HepG2 (cell line): ENCODE measurements around the gene MXRA7.

ENCODE experiments used
- JUND ChIP-seq: sonication (generic); formaldehyde crosslinking; IDR thresholded peaks from 2 replicates; pipeline ENCODE4 v1.8.0; 2022; ENCODE audit warnings: mild to moderate bottlenecking, missing genetic modification reagents
- MEIS1 ChIP-seq: sonication (generic); formaldehyde crosslinking; IDR thresholded peaks from 2 replicates; pipeline ENCODE4 v1.9.0; 2021; ENCODE audit warnings: mild to moderate bottlenecking, missing genetic modification reagents, moderate library complexity, borderline replicate concordance
- RFX1 ChIP-seq: fragments of 450-650 bp; IDR thresholded peaks from 2 replicates; pipeline ENCODE4 v1.6.1; 2017
- ZBTB8A ChIP-seq: sonication (generic); formaldehyde crosslinking; IDR thresholded peaks from 2 replicates; pipeline ENCODE4 v1.4.0; 2020; ENCODE audit warnings: mild to moderate bottlenecking, low read depth, missing genetic modification reagents, borderline replicate concordance
- TF ChIP-seq, protein P1 (sequence below): sonication (generic); formaldehyde crosslinking; IDR thresholded peaks from 2 replicates; pipeline ENCODE4 v1.5.0; 2020; ENCODE audit warnings: mild to moderate bottlenecking, missing genetic modification reagents, moderate library complexity
- TF ChIP-seq, protein P2 (sequence below): sonication (generic); formaldehyde crosslinking; IDR thresholded peaks from 2 replicates; pipeline ENCODE4 v1.4.0; 2020; ENCODE audit warnings: missing genetic modification reagents

- TF ChIP-seq RFX1 (no peak), ZBTB8A (no peak), MEIS1 (no peak), JUND (no peak)
- TF ChIP-seq, protein P1, sequence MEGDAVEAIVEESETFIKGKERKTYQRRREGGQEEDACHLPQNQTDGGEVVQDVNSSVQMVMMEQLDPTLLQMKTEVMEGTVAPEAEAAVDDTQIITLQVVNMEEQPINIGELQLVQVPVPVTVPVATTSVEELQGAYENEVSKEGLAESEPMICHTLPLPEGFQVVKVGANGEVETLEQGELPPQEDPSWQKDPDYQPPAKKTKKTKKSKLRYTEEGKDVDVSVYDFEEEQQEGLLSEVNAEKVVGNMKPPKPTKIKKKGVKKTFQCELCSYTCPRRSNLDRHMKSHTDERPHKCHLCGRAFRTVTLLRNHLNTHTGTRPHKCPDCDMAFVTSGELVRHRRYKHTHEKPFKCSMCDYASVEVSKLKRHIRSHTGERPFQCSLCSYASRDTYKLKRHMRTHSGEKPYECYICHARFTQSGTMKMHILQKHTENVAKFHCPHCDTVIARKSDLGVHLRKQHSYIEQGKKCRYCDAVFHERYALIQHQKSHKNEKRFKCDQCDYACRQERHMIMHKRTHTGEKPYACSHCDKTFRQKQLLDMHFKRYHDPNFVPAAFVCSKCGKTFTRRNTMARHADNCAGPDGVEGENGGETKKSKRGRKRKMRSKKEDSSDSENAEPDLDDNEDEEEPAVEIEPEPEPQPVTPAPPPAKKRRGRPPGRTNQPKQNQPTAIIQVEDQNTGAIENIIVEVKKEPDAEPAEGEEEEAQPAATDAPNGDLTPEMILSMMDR = no peak
- TF ChIP-seq, protein P2, sequence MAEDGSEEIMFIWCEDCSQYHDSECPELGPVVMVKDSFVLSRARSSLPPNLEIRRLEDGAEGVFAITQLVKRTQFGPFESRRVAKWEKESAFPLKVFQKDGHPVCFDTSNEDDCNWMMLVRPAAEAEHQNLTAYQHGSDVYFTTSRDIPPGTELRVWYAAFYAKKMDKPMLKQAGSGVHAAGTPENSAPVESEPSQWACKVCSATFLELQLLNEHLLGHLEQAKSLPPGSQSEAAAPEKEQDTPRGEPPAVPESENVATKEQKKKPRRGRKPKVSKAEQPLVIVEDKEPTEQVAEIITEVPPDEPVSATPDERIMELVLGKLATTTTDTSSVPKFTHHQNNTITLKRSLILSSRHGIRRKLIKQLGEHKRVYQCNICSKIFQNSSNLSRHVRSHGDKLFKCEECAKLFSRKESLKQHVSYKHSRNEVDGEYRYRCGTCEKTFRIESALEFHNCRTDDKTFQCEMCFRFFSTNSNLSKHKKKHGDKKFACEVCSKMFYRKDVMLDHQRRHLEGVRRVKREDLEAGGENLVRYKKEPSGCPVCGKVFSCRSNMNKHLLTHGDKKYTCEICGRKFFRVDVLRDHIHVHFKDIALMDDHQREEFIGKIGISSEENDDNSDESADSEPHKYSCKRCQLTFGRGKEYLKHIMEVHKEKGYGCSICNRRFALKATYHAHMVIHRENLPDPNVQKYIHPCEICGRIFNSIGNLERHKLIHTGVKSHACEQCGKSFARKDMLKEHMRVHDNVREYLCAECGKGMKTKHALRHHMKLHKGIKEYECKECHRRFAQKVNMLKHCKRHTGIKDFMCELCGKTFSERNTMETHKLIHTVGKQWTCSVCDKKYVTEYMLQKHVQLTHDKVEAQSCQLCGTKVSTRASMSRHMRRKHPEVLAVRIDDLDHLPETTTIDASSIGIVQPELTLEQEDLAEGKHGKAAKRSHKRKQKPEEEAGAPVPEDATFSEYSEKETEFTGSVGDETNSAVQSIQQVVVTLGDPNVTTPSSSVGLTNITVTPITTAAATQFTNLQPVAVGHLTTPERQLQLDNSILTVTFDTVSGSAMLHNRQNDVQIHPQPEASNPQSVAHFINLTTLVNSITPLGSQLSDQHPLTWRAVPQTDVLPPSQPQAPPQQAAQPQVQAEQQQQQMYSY (CRISPR knock-in tag) = no peak
These were observed 40.6 kb downstream of the MXRA7 start for GRCh38 chr17:76670020-76670717.
